ENCODE results near the gene MYL5. TPM values are rescaled to one million over a fixed set of nuclear protein-coding genes. Genes with fewer than 3 reads are reported as not detected.

The MYL5 gene
- total RNA-seq, 4 donors from 2014 or later, result 8.7 to 19.0 (median 9.4) TPM

DNA sequence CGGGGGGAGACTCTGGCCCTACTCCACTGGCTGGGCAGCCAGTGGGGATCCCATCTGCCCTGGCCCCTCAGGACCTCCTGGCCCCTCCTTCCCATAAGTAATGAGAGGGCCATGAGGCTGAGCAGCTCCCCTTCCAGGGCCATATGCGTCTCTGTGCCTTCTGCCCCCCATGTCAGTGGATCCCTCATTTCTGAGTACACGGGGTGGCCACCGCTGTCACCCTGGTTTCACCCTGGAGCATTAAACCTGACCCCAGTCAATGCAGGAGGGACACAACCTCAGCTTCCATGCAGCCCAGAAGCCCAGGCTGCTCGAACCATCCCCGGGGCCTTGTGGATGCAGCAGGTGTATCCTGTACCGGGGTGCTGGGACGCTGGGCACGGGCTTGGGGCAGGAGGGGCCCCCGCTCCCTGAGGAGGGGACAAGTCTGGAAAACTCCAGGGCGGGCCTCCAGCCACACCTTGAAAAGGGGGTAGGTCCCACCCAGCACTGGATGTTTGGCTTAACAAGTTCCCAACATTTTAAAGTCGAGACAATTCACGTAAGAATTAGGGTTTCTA, 24.5 kb upstream of the MYL5 start:
- DNase-seq (ENCODE audit: low spot score), result no peak
- no peak for ATAC-seq (ENCODE audit: low FRiP score)

GRCh38 chr4:650461-650860, 23.9 kb upstream of the MYL5 start:
- ATAC-seq (ENCODE audit: low FRiP score) (no peak), DNase-seq (ENCODE audit: low spot score) (no peak)
- TF ChIP-seq, protein P1, sequence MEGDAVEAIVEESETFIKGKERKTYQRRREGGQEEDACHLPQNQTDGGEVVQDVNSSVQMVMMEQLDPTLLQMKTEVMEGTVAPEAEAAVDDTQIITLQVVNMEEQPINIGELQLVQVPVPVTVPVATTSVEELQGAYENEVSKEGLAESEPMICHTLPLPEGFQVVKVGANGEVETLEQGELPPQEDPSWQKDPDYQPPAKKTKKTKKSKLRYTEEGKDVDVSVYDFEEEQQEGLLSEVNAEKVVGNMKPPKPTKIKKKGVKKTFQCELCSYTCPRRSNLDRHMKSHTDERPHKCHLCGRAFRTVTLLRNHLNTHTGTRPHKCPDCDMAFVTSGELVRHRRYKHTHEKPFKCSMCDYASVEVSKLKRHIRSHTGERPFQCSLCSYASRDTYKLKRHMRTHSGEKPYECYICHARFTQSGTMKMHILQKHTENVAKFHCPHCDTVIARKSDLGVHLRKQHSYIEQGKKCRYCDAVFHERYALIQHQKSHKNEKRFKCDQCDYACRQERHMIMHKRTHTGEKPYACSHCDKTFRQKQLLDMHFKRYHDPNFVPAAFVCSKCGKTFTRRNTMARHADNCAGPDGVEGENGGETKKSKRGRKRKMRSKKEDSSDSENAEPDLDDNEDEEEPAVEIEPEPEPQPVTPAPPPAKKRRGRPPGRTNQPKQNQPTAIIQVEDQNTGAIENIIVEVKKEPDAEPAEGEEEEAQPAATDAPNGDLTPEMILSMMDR (IDR thresholded peaks at IDR 0.05), result no peak

More for the DNA sequence above, 24.5 kb upstream of the MYL5 start:
- TF ChIP-seq, protein P1 (IDR thresholded peaks at IDR 0.05), result no peak

DNA sequence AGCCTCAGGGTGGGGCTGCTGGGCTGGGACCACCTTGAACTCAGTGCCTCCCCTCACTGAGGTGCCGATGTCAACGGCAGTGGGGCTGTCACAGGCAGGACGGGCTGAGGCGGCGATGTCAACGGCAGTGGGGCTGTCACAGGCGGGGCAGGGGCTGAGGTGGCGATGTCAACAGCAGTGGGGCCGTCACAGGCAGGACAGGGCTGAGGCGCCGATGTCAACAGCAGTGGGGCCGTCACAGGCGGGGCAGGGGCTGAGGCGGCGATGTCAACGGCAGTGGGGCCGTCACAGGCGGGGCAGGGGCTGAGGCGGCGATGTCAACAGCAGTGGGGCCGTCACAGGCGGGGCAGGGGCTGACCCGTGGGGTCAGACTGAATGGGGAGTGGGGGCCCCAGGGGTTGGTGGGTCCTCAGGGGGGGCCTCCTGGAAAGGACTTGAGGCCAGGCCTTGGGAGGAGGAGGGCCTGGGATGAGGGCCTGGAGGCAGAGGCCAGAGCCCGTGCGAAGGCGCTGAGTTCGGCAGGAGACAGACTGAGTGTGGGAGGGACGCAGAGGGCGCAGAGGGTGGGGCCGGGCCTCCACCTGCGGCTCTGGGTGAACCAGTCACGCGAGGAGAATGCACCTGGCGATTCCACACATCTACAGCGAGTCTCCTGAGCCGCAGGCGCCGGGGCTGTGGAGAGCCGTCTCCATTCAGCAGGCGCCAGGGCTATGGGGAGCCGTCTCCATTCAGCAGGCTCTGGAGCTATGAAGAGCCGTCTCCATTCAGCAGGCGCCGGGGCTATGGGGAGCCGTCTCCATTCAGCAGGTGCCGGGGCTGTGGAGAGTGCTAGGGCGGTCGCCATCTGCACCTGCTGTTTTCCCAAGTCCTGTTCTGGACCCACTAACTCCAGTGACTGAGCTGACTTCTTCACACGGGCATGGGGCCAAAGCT, 23.1 kb upstream of the MYL5 start:
- TF ChIP-seq, protein P1 (IDR thresholded peaks at IDR 0.05), result no peak
- DNase-seq (ENCODE audit: low spot score) (no peak), ATAC-seq (ENCODE audit: low FRiP score) (no peak)

- ATAC-seq (ENCODE audit: low FRiP score), result no peak
- TF ChIP-seq, protein P1 (IDR thresholded peaks at IDR 0.05), result no peak
- no peak for DNase-seq (ENCODE audit: low spot score)
These were observed 22.3 kb upstream of the MYL5 start for GRCh38 chr4:651884-652642.

- DNase-seq (ENCODE audit: low spot score) (no peak), ATAC-seq (ENCODE audit: low FRiP score) (no peak)
- TF ChIP-seq, protein P1 (IDR thresholded peaks at IDR 0.05), result no peak
These were observed 21.1 kb upstream of the MYL5 start for GRCh38 chr4:653080-653821.

DNA sequence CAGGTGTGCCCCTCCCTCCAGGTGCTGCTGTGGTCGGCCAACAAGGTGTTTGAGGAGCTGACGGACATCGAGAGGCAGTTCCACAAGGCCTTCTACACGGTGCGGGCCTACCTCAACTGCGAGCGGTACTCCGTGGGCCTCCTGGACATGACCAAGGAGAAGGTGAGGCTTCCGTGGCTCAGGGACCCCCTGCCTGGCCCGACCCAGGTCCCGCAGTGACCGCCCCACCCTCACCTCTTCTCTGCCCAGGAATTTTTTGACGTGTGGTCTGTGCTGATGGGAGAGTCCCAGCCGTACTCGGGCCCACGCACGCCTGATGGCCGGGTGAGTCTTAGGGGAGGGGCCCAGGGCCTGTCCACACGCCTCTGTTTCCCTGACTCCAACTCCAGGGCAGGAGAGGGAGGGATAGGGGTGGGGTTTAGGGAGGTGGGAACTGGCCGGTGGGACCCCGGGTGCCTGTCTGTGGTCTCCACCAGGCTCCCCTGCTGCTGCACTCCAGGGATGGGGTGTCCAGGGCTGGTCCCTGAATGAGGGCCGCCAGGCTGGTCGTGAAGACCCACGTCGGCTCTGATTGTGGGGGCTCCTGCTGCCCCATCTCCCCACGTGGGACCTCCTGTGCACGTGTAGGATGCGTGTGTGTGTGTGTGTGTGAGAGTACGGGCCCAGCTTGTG, 20.4 kb upstream of the MYL5 start:
- ATAC-seq (ENCODE audit: low FRiP score) (no peak), DNase-seq (ENCODE audit: low spot score) (no peak)
- TF ChIP-seq, protein P1 (IDR thresholded peaks at IDR 0.05), result no peak
